HG02870 (cell line): ENCODE results near the gene GID4.

Source experiments
- ATAC-seq: cut with Tn5 transposase; IDR thresholded peaks from one replicate; pipeline ENCODE4 v1.9.1; 2021; ENCODE audit warnings: mild to moderate bottlenecking, moderate library complexity; ENCODE audit not compliant: unreplicated experiment

The GID4 gene

DNA sequence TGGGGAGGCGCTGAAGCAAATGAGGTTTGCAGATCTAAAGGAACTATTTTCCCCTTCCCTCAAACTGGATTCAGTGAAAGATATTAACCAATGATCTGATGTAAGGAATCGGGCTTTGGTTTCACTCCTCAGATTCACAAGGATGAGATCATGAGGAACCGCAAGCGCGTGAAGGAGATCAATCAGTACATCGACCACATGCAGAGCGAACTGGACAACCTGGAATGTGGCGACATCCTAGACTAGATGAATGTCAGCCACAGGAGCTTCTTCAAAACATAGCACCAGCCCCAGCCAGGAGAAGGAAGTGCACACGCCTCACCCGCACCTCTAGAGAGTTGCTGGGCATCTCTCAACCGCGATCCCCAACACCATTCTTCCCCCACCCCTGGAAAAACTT, 22.8 kb upstream of the GID4 start:
- no peak for ATAC-seq

DNA sequence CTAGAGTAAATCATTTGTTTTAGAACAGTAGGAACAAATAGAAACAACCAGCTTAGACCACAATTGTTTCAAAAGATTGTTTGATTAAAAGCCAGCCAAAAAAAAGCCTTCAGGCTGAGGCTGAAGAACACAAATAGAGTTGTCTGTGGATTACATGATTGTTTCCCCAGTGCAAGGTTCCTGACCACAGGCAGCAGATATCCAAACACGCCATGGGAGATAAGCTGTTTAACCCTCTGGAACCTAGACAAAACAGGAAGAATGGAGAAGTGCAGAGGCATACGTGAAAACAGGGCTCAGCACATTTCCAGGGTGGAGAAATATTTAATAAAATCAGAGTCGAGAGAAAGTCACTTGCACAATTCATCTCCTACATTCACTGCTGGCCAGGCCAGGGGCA, 21.2 kb upstream of the GID4 start:
- ATAC-seq: no peak

DNA sequence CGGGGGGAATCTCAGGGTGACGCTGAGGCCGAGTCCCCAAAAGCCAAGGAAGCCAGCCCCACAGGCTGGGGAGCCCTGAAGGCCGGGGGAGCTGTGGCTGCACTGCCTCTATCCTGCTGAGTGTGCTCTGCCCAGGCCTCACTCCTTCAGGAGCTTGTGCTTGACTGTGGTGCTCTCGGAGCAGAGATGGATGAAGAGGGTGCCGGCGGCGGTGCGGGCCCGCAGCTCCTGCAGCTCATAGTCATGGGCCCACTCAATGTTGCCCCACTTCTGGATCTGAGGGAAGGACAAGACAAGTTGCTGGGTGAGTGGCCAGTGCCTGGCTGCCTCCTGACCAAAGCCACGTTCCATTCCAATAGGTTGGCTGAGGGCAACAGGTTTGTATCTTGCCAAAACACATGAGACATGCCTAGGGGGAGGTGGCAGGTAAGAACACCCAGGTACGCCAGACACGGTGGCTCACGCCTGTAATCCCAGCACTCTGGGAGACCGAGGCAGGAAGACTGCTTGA, 20.7 kb upstream of the GID4 start:
- ATAC-seq: no peak

DNA sequence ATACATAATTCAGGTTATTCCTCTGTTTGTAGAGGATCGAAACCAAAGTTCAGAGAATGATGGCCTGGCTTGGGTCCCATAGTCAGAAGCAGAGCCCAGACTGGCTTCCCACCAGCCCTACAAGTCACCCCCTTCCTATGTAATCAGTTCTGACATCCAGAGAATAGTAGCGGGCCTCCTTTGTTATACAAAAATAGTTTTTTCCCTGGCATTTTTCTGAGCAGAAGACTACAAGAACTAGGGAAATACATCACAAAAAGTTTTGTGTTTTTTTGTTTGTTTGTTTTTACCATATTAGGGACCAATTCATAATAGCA, 19.4 kb upstream of the GID4 start:
- no peak for ATAC-seq

DNA sequence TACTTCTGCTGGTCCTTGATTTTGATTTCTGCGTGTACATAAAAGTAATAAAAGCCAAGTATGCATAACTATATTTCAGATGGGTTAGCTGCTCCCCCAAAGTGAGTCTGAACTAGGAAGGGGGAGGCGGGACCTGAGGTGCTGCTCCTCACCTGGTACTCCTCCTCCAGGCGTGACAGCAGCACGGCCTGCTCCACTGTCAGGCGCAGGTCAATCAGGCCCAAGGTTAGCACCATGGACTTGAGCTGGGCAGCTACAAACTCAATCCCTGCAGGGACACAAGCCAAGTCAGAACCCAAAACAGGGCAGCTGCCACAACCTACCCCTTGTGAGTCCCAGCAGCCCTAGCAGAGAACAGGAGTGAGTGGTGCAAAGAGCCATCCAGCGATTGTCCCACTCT, 18.2 kb upstream of the GID4 start:
- no peak for ATAC-seq

DNA sequence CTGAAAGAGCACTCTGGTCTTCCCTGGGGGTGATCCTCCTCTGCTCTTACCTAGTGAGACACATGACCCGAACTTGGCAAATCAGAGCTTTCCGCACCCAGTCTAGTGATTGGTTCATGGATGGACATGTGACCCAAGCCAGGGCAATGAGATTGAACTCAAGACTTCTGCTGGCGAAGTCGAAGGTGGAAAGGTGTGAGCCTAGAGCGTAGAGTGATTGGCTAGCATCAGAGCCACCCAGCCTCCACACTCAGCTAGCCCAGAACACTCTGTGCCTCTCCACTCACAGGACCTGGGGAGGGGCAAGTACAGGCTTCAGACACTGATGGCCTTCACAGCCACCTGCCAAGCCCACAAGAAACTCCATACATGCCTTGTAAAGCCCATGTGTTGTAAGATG, 17.8 kb upstream of the GID4 start:
- no peak for ATAC-seq

DNA sequence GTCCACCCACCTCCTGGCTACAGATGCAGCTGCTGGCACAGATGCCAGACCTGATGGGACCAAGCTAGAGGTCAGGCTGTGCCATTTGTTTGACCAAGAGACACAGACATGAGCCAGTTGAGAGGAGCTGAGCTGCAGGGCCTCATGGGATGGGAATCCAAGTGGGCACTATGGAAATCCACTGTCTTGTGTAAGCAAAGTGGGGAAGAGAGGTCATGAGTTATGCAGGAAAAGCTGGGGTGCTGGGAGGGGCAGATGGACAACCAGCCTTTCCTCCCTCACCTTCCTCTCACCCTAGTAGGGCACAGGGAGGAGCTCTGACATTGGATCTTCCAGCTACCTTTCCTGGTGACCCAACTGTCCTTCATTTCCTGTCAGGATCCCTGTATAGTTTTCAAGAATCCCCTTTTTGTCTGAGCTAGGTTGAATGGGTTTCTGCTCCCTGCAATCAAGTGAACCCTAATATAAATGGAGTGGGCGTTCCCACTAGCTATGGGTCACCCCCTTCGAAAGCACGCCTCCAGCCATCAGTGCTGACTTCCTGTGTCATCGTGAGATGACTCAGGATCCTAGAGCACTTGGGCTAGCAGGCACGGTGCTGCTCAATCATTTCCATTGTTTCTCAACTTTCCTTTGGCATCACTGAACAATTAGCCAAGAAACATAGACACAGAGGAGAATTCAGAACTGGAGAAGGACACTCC, 13.8 kb upstream of the GID4 start:
- ATAC-seq: peak; percentile 65

DNA sequence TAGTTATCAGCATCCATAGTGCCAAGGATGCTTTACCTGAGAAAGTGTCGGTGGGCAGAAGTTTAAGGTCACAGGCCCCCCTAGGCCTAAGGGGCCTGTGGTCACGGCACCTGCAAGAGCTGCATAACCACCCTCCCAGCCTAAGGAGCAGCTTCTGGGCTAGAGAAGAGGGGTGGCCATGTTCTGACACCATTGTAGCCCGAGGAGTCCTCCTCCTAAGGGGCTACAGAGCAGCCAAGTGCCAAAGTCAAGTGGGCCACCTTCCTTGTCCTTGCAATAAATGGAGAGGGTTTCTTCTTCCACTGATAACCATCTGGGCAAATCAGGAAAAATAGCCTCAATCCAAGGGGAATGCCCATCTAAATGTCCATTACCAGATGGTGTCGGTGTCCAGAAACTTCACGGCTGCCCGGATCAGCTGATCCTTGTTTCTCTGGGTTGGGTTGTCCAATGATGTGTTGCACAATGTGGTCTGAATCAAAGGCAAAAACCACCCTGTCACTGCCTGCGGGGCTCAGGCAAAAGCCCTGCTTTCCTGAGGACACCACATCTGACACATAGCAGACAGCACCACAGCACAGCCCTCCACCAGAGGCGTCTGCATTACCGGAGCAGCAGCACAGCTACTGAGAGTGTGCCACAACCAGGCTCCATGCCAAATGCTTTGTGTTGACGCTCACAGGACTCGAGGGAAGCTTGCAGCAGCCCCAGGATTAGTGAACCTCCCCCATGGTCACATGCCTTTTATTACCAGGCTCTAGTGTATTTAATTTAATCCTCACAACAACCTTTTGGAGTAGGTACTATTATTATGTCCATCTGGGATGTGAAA, 13.0 kb upstream of the GID4 start:
- no peak for ATAC-seq

DNA sequence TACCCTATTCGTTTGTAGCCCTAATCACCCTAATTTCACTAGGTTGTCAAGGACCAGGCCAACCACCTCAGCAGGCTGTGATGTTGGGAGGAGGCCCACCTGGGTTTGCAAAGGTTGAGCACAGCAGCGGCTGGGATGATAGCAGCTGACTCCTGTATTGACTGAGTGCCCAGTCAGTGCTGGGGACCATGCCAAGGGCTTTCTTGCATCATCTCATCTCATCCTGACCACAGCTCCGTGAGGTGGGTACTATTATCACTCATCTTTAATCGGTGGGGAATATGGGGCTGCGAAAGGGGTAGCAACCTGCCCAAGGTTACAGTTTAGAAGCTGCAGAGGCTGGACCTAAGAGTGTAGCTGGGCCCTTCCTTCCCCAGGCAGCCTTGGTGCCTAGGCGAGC, 11.9 kb upstream of the GID4 start:
- ATAC-seq: no peak

DNA sequence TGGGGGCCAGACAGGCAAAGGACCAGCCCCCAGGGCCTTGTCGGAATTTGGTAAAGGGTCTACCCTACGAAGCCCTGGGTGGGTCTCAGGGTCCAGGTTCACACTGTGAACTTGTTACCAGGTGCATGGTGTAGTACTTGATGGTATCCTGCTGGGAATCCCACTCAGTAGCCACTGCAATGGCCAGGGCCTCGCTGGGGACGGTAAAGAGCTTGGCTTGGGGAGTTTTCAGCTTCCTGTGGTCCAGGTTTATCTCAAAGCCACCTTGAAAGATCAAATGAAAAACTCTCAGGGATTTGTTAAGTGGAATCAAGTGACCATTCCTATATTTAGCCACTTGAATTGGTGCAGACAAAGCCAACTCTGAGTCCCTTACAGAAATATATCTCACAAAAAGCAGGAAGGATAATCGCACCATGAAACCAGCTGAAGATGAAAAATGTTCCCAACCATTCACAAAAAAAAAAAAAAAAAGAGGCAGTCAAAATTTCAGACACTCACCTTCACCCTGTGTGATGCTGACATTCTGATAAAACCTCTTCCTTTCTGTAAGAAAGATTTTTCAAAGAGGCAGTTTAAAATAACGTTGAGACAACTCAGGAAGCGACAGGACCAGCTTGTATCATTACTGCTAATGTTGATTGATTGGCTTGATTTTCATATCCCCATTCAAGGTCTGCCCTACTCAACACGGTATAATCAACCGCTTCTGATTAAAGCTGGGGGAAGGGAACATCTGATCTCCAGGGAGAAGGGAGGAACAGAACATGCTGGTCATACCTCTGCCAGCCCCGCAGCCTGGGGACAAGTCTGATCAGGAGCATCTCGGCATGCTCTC, 10.9 kb upstream of the GID4 start:
- no peak for ATAC-seq

DNA sequence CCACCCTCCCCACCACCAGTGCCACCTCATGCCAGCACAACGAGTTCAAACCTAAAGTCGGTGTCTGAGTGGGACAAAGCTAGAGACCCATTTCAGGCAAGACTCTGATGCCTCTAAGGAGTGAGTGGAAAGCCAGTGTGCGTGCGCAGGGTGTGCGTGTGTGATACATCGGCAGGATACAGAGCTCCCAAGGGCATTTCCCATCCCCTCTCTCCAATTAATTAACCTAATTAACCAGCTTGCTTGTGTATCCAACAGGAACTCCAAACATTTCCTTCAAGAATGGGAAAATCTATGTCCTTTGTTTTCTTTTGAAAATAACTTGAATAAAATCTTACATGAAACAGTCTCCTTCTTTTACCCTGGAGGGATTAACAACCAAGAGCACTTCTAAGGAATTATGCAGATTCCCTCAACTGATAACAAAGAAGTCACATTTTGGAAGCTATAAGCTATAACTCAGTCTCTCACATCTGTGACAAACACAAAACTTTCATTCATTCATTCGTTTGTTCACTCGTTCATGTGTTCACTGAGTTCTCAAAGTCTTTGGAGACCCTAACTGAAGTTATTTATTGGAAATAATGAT, 10.2 kb upstream of the GID4 start:
- ATAC-seq: no peak

DNA sequence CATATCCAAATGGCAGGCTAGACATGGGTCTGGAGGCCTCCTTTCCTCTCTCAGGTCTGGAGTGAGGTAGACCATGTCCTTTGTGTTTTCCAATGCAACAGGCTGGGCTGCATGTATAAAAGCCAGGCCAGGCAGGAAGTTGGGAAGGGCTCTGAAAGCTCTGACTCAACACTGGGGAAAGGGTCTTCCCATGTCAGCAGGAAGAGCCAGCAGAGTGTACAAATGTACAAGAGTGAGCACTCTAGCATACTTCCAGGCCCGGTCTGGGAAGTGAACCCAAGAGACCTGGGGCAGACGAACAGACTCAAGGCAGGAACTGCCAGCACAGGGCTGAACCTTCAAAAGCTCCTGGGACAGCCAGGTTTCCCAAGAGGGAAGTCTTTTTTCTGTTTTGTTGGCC, 7.3 kb upstream of the GID4 start:
- no peak for ATAC-seq

DNA sequence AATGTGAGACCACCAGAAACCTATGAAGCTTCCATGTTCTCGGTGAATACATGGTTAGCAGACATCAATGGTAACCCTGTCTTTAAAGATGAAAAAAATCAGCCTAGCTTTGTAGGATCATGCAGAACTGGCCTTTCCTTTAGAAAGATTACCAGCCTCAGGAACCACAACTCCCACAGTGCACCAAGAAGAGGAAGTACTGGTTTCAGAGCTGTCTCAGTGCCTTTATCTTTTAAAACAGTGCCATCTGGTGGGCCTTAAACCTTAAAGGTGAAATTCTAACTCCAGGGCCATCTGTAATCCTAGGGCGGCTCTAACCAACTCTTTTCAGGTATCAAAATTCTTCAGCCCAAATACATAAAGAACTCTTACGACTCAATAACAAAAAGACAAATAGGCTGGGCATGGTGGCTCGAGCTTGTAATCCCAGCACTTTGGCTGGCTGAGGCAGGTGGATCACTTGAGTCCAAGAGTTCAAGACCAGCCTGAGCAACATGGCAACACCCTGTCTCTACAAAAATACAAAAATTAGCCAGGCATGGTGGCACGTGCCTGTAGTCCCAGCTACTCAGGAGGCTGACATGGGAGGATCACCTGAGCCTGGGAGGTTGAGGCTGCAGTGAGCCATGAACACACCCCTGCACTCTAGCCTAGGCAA, 5.6 kb upstream of the GID4 start:
- peak; percentile 43 for ATAC-seq

DNA sequence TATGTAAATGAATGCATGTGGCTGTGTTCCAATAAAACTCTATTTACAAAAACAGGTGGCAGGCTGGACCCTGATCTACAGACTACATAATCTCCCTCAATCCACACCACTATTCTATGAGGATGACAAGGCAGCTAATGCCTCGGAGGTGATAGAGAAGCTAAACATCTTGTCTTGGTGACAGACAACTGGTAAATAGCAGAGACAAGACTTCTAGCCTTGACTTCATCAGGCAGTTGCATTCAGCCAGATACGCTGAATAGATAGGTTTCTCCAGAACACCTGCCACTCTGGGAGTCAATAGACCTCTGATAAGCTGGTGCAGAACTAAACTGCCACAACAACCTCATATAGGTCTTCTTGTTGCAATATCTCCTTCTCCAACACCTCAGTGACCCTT, 3.5 kb upstream of the GID4 start:
- no peak for ATAC-seq

DNA sequence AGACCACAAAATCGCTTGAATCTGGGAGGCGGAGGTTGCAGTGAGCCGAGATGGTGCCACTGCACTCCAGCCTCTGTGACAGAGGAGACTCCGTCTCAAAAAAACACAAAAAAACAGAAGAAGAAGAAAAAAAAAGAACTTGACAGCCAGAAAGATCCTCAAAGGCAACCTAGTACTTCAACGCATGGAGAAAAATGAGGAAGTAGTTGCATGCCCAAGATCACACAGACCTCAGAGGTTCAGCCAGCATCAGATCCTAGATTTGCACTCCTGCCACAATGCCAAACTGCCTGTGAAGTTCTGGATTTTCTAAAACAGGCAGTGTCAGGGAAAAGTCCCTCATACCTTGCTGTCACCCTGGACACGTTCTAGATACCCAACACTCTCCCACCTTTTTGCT, 1.7 kb upstream of the GID4 start:
- ATAC-seq: no peak

DNA sequence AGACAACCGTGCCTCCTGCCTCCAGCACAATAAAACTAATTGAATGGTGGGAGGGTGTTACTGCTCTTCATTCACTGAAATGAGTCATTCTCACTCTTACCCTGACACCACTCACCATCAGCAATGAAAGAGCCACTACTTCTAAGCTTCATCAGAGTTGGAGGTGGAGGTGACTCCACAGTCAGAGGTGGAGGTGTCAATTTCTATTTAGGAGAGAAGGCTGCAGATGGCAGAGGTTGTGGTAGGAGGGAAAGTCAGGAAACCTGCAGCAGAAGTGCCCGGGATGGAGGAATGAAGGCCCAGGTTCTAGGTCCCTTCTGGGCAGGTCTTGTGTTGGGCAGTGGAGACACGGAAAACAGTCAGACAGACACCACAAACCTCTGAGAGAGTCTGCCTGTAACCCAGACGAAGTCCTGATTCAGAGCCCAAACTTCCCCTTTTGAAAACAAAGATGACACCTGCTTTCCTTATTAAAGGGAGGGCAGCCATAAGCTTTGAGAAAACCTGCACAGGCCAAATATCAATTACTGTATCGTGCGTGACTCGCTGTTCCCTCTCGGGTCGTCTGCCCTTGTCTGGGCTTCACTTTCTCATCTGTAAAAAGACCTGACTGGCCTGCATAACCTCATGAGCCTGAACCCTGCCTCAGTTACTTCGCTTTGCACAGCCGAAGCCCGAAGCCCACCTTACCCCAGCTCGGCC, 908 bp upstream of the GID4 start:
- no peak for ATAC-seq

DNA sequence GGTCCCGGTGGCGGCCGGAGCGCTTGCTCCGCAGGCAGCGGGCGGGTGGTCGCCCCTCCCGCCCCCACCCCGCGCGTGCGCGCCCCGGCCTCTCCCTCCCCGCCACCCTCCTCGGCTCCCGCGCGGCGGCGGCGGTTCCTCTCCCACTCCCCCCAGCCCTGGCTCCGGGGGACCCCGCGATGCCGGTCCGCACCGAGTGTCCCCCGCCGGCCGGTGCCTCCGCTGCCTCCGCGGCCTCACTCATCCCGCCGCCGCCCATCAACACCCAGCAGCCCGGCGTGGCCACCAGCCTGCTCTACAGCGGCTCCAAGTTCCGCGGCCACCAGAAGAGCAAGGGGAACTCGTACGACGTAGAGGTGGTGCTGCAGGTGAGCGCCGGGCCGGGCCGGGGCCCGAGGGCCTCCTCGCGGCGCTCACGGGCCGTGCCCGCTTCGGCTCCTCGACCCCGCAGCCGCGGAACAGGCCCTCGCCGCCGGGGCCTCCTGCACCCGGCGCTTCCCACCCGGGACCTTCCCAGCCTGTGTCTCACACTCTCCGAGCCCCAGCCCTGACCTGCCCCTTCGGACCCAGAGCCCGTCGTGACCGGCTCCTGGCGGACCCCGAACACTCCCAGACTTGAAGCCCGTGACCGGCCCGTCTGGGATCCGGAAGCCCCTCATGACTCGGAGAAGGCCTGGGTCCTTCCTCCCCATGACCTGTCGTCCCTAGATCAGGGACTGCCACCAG, 490 bp downstream of the GID4 start:
- peak; percentile 25 for ATAC-seq

DNA sequence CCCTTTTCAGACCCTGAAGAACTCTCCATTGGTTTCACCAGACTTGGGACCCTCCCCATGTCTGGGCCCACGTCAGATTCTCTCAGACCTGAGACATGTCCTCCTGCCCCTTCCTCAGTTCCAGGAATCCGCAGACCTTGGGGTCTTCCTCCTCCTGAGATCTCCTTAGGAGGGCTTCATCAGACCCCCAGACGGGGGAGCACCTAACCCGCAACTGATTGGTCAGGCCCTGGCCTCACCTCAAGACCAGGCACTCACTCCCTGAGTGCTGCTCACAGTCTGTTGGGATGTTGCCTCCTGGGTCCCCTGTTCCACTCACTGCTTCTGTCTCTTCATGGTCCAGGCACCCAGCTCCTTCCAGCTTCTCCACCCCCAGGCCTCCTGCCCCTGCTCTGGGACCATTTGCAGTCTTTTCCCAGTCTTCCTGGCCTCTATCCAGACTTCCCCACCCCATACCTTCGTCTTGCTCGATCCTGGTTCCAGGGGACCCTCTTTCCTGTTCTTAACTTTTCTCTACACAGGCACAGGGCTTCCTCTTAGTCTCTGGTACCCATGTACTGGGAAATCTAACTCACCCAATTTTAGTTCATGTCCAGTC, 1.2 kb downstream of the GID4 start:
- ATAC-seq: no peak

DNA sequence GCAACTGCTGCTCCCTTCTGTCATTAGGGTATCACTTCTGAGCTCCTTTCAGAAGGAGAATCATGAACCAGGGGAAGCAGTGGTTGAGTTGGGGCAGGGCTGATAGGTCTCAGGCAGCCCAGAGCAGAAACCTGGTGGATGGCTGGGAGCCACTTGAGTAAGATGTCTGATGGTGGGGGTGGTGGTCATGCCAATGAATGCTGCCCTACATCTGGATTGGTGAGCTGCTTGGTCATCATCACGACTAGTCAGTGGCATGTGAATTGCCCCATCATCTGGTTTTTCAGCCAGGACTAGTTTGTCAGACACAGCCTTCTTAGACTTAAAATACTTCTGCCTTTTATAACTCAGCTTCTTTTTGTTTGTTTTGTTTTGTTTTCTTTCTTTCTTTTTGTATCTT, 2.6 kb downstream of the GID4 start:
- no peak for ATAC-seq
